NCI-H2227 (cell line): ENCODE results near the gene PGLYRP2.
"Not testable (repeated sequence)": the region's sequence is repeated elsewhere in the genome, so short reads cannot be mapped to it uniquely, and the experiment has no call there.

Experiments
- DNase-seq: peaks from one replicate; lab custom pipeline; 2025; ENCODE audit not compliant: unreplicated experiment; lab: John Stamatoyannopoulos, UW

PGLYRP2 gene

GRCh38 chr19:15488489-15489226, 9.4 kb upstream of the PGLYRP2 start:
- no peak for DNase-seq

GRCh38 chr19:15487038-15487437, 7.7 kb upstream of the PGLYRP2 start:
- no peak for DNase-seq

- not testable (repeated sequence) for DNase-seq
These were observed 6.5 kb upstream of the PGLYRP2 start for GRCh38 chr19:15485768-15486167.

GRCh38 chr19:15480996-15481395, 1.7 kb upstream of the PGLYRP2 start:
- not testable (repeated sequence) for DNase-seq

- DNase-seq: no peak
These were observed 3.0 kb downstream of the PGLYRP2 start for GRCh38 chr19:15476325-15476724.

GRCh38 chr19:15475611-15476010, 3.7 kb downstream of the PGLYRP2 start:
- no peak for DNase-seq

GRCh38 chr19:15475169-15475568, 4.1 kb downstream of the PGLYRP2 start:
- DNase-seq: no peak

GRCh38 chr19:15473821-15474220, 5.5 kb downstream of the PGLYRP2 start:
- not testable (repeated sequence) for DNase-seq

GRCh38 chr19:15471639-15472101, 7.6 kb downstream of the PGLYRP2 start:
- no peak for DNase-seq

- DNase-seq: no peak
These were observed 9.6 kb downstream of the PGLYRP2 start for GRCh38 chr19:15469513-15470297.

- no peak for DNase-seq
These were observed 10.4 kb downstream of the PGLYRP2 start for GRCh38 chr19:15468675-15469512.

GRCh38 chr19:15467734-15468214, 11.5 kb downstream of the PGLYRP2 start:
- DNase-seq: no peak

- DNase-seq: no peak
These were observed 12.2 kb downstream of the PGLYRP2 start for GRCh38 chr19:15466851-15467733.

- no peak for DNase-seq
These were observed 14.6 kb downstream of the PGLYRP2 start, which contains the start of gene RASAL3 for GRCh38 chr19:15464394-15465385. TSS of gene RASAL3 (minus strand) at chr19:15464544. CDS start at chr19:15464358, 186 bp downstream.

GRCh38 chr19:15463861-15464371, 15.4 kb downstream of the PGLYRP2 start:
- no peak for DNase-seq

GRCh38 chr19:15461694-15462093, 17.6 kb downstream of the PGLYRP2 start:
- no peak for DNase-seq

- DNase-seq: no peak
These were observed 21.4 kb downstream of the PGLYRP2 start for GRCh38 chr19:15457701-15458484.
